HepG2 (cell line): ENCODE measurements around the gene PFN4. TPM values are rescaled to one million over a fixed set of nuclear protein-coding genes. Genes with fewer than 3 reads are reported as not detected.

Experiments used
- MBNL3 ChIP-seq: fragments of 250-450 bp; sonication (Bioruptor Pico); conservative IDR thresholded peaks from 2 replicates; pipeline ENCODE4 v1.8.0; 2022; ENCODE audit warnings: mild to moderate bottlenecking, inconsistent platforms
- NFYC ChIP-seq: IDR thresholded peaks from 2 replicates; pipeline ENCODE4 v1.6.1; 2016; ENCODE audit warnings: missing genetic modification reagents, missing compliant biosample characterization
- NPAS2 ChIP-seq: sonication (generic); formaldehyde crosslinking; IDR thresholded peaks from 2 replicates; pipeline ENCODE4 v1.8.0; 2022; ENCODE audit warnings: mild to moderate bottlenecking, missing genetic modification reagents, borderline replicate concordance
- RARA ChIP-seq: IDR thresholded peaks from 2 replicates; pipeline ENCODE4 v1.6.1; 2016; ENCODE audit warnings: missing genetic modification reagents, missing compliant biosample characterization
- RFX1 ChIP-seq: fragments of 450-650 bp; IDR thresholded peaks from 2 replicates; pipeline ENCODE4 v1.6.1; 2017
- TERF1 ChIP-seq: sonication (generic); formaldehyde crosslinking; IDR thresholded peaks from 2 replicates; pipeline ENCODE4 v1.8.0; 2022; ENCODE audit warnings: mild to moderate bottlenecking, missing genetic modification reagents, moderate library complexity
- THAP9 ChIP-seq: sonication (generic); formaldehyde crosslinking; IDR thresholded peaks from 2 replicates; pipeline ENCODE4; 2020; ENCODE audit warnings: missing genetic modification reagents, mild to moderate bottlenecking, borderline replicate concordance
- ZNF207 ChIP-seq: fragments of 450-650 bp; IDR thresholded peaks from 2 replicates; pipeline ENCODE4 v1.6.1; 2016; ENCODE audit warnings: antibody characterized with exemption, borderline replicate concordance
- ZNF761 ChIP-seq: sonication (generic); formaldehyde crosslinking; conservative IDR thresholded peaks from 2 replicates; pipeline ENCODE4 v1.4.0; 2020; ENCODE audit warnings: mild to moderate bottlenecking, missing genetic modification reagents
- polyA plus RNA-seq, 8 experiments: library from polyadenylated mRNA; depleted of rRNA in 3 of 8; stranded (reverse) in 7 of 8; unstranded in 1 of 8; fragments of >200 nt; fragmentation: Illumina TruSeq in 4 of 8; extraction: Trizol in 4 of 8; gene quantifications; 2 replicates each; pipeline versions ENCODE4 v1.2.1 to v1.2.3, GENCODE V29; 2011 to 2016; ENCODE audit warnings: low read depth in 4 of 8, missing spikeins in 1 of 8, mixed read lengths in 1 of 8; ENCODE audit not compliant: insufficient read depth in 1 of 8
- total RNA-seq, 5 experiments: library from RNA; depleted of rRNA; stranded (reverse); fragments of >200 nt; fragmentation: Illumina TruSeq; extraction: Trizol; gene quantifications; 2 replicates each; pipeline ENCODE4 v1.2.3, GENCODE V29; 2016; ENCODE audit warnings: low read depth in 1 of 5
- TF ChIP-seq, protein P1 (sequence below): sonication (generic); formaldehyde crosslinking; IDR thresholded peaks from 2 replicates; pipeline ENCODE4 v1.5.1; 2020; ENCODE audit warnings: mild to moderate bottlenecking, missing genetic modification reagents, borderline replicate concordance
- TF ChIP-seq, protein P2 (sequence below): sonication (generic); formaldehyde crosslinking; IDR thresholded peaks from 2 replicates; pipeline ENCODE4 v1.4.0; 2020; ENCODE audit warnings: missing genetic modification reagents

PFN4 gene
- total and polyA plus RNA-seq, 2 of the 13 experiments (the other 11 are each of a cell fraction or from before 2014, with no cell fraction given) = 0.12 to 0.20 TPM

DNA sequence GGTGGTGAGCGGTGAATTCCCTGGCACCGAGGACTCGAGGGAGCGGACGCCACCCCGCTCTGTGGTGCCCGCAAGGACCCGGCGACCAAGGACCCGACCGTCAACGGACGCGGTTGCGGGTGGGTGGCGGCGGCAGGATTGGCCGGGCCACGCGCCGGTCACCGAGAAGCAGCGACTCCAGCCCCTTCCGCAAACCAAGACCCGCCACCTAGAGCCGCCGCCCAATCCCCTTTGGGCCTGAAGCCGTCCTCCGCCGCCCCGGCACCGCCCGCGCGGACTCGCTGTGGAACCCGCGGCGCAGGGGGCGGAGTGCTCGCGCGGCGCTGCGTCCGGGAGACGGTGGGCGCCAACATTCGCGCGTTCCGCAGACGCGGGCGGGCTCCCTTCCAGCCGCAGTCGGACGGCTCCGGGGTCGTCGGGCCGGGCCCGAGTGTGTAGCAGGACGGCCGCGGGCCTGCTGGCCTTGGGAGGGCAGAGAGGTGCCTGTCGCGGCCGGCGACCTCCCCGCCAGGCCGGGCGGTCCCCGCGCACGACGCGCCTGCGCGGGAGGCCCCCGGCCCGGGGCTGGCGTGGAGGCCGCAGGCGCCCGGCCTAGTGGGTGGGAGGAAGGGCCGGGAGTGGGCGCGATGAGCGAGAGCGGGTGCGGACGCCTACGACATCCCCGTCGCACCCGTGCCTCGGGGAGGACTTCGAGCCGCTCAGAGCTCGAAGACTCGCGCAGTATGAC is at the start of gene PFN4, which contains the start of gene FAM228B (continued):
- TF ChIP-seq, protein P1, sequence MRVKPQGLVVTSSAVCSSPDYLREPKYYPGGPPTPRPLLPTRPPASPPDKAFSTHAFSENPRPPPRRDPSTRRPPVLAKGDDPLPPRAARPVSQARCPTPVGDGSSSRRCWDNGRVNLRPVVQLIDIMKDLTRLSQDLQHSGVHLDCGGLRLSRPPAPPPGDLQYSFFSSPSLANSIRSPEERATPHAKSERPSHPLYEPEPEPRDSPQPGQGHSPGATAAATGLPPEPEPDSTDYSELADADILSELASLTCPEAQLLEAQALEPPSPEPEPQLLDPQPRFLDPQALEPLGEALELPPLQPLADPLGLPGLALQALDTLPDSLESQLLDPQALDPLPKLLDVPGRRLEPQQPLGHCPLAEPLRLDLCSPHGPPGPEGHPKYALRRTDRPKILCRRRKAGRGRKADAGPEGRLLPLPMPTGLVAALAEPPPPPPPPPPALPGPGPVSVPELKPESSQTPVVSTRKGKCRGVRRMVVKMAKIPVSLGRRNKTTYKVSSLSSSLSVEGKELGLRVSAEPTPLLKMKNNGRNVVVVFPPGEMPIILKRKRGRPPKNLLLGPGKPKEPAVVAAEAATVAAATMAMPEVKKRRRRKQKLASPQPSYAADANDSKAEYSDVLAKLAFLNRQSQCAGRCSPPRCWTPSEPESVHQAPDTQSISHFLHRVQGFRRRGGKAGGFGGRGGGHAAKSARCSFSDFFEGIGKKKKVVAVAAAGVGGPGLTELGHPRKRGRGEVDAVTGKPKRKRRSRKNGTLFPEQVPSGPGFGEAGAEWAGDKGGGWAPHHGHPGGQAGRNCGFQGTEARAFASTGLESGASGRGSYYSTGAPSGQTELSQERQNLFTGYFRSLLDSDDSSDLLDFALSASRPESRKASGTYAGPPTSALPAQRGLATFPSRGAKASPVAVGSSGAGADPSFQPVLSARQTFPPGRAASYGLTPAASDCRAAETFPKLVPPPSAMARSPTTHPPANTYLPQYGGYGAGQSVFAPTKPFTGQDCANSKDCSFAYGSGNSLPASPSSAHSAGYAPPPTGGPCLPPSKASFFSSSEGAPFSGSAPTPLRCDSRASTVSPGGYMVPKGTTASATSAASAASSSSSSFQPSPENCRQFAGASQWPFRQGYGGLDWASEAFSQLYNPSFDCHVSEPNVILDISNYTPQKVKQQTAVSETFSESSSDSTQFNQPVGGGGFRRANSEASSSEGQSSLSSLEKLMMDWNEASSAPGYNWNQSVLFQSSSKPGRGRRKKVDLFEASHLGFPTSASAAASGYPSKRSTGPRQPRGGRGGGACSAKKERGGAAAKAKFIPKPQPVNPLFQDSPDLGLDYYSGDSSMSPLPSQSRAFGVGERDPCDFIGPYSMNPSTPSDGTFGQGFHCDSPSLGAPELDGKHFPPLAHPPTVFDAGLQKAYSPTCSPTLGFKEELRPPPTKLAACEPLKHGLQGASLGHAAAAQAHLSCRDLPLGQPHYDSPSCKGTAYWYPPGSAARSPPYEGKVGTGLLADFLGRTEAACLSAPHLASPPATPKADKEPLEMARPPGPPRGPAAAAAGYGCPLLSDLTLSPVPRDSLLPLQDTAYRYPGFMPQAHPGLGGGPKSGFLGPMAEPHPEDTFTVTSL (CRISPR knock-in tag) = no peak
- no peak for TF ChIP-seq RFX1
- peak; percentile 84; the same call in 1 of the 2 replicates for TF ChIP-seq TERF1 (CRISPR knock-in tag)
- peak; percentile 92 for TF ChIP-seq ZNF761 (CRISPR knock-in tag)
- TF ChIP-seq, protein P2, sequence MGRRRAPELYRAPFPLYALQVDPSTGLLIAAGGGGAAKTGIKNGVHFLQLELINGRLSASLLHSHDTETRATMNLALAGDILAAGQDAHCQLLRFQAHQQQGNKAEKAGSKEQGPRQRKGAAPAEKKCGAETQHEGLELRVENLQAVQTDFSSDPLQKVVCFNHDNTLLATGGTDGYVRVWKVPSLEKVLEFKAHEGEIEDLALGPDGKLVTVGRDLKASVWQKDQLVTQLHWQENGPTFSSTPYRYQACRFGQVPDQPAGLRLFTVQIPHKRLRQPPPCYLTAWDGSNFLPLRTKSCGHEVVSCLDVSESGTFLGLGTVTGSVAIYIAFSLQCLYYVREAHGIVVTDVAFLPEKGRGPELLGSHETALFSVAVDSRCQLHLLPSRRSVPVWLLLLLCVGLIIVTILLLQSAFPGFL (CRISPR knock-in tag) = no peak
- TF ChIP-seq RARA (CRISPR knock-in tag) = no peak
- TF ChIP-seq ZNF207 = no peak
- no peak for TF ChIP-seq MBNL3 (CRISPR knock-in tag)
- no peak; the same call in 1 of the 2 replicates for TF ChIP-seq THAP9
- TF ChIP-seq NFYC (CRISPR knock-in tag) = peak; percentile 77
- no peak for TF ChIP-seq NPAS2 (CRISPR knock-in tag)
